ENCODE measurements around the gene DIPK1C.
"Not testable (repeated sequence)": the region's sequence is repeated elsewhere in the genome, so short reads cannot be mapped to it uniquely, and the experiment has no call there.

DIPK1C gene

GRCh38 chr18:74457043-74457724, at the start of gene DIPK1C:
TSS of gene DIPK1C (minus strand) at chr18:74457308. CDS start at chr18:74457259, 49 bp downstream.
- FAIRE-seq (no peak), DNase-seq (ENCODE audit: insufficient read length, low spot score) (no peak)

DNA sequence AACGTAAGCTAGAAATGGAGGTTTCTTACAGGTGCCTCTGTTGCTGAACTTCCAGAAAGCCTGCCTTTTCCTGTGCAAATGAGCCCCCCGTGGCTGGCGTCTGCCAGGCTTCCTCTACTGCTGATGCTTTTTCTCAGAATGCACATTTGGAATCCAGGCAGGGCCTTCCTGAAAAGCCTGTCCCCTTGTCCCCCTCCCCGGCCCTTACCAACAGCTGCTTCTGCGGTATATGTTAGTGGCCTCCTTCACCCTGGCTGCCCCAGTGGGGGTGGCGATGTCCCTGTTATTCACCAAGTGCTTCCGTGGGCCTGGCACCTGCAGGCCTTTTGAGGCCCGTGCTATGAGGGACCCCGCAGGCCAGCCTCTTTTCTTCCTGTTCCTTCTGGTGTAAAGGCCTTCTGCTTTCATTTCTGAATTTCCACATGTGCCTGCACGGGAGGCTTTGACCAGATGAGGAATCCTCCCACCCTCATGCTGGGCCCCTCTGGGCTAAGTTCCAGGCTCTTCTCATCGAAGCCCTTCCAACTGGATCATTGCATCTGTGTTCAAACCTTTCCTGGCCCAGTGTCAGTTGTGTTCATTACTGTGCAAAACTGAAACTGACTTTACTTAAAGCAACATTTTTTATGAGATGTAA, 49.5 kb upstream of the DIPK1C start:
- DNase-seq (ENCODE audit: insufficient read length, low spot score) = no peak
- FAIRE-seq = no peak

DNA sequence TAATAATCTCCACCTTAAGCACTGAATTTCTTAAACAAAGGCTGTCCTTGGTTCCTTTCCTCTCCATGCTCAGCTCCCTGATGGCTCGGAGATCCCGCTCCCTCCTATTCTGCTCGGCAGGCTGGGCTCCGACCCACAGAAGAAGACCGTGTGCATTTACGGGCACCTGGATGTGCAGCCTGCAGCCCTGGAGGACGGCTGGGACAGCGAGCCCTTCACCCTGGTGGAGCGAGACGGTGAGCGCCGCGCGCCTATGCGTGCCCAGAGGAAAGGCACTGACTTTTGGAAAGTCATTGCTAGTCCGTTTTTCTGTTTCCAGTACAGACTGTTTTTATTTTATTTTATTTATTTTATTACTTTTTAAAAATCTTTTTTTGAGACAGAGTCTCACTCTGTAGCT, 48.7 kb upstream of the DIPK1C start:
- FAIRE-seq = no peak
- DNase-seq (ENCODE audit: insufficient read length, low spot score) = no peak

GRCh38 chr18:74503137-74503536, 46.0 kb upstream of the DIPK1C start:
- DNase-seq (ENCODE audit: insufficient read length, low spot score) = no peak
- FAIRE-seq = no peak

- FAIRE-seq (no peak), DNase-seq (ENCODE audit: insufficient read length, low spot score) (no peak)
Observed at GRCh38 chr18:74501386-74501785, 44.3 kb upstream of the DIPK1C start.

GRCh38 chr18:74500774-74501173, 43.7 kb upstream of the DIPK1C start:
- FAIRE-seq = peak; percentile 8
- DNase-seq (ENCODE audit: insufficient read length, low spot score) = not testable (repeated sequence)

DNA sequence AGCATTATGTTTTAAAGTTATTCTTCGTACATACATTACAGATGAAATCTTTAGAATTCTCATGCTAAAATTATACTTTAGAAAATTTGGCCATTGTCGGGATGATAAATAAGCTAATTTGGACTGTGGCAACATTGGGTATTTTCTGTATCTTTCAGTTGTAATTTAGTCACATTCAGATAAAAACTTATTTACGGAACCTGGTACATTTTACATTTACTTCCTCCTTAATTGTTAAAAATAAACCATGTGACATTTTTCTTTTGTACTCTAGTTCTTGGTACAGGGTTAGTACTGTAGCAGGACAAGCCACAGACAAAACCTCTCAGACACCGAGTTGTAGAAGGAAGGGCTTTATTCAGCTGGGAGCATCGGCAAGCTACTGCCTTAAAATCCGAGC, 43.3 kb upstream of the DIPK1C start:
- FAIRE-seq (no peak), DNase-seq (ENCODE audit: insufficient read length, low spot score) (no peak)

- peak; percentile 66 for DNase-seq (ENCODE audit: insufficient read length, low spot score)
- FAIRE-seq = peak; percentile 97
Observed at GRCh38 chr18:74499633-74500032, 42.5 kb upstream of the DIPK1C start.

DNA sequence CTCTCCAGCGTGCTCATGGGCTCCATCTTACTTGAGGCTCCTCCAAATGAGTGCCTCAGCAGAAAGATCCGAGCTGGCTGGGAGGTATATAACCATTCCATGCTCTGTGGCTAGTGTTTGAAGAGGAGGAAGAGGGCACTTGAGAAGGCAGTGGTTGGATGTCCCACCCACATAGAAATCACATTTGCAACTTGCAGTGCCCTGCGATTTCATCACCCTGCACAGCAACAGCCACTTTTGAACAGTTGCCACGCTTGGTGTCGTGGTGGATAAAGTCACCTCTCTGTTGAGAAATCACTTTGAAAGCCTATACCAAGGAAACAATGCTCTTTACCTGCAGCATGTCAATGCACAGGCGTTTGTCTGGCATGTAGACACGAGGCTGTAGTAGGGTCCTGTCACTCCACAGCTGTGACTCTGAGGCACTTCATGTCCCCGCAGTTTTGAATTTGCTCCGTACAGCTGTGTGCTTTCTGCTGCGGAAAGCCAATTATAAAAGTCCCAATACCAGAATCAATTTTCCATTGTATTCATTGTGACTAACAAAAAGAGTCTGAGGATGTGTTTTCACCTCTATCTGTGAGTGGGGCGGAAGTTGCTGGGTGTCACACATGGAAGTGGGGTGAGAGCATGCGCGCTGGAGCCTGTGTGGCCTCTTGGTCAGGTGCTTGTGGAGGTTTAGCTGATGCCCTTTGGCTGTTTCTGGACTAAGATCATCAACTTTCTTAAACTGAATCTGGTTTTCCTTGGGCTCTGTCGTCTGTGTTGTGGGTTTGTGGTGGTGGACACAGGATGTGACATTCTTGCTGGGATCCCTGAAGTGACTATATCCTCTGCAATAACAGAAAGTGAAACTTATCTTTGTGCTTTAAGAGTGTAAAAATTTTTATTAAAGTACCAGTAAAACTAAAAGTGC, 41.9 kb upstream of the DIPK1C start:
- DNase-seq (ENCODE audit: insufficient read length, low spot score) = peak; percentile 47
- peak; percentile 76 for FAIRE-seq

DNA sequence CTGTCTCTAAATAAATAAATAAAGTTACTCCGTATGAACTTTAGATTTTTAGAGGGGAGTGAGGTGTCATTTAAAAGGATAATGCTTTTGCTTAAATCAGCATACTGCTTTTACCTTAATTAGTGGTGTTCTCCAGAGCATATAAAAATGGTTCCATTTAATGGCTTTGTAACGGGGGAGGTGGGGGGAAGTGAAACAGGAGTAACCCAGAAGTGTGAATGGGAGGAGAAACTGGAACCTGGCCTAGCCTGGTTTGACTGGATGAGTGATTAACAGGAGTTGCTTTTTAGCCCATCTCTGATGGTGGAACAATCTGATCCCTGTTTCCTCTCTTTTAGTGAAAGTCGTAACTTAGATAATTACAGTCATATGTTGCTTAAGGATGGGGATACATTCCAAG, 40.7 kb upstream of the DIPK1C start:
- DNase-seq (ENCODE audit: insufficient read length, low spot score) (no peak), FAIRE-seq (no peak)

DNA sequence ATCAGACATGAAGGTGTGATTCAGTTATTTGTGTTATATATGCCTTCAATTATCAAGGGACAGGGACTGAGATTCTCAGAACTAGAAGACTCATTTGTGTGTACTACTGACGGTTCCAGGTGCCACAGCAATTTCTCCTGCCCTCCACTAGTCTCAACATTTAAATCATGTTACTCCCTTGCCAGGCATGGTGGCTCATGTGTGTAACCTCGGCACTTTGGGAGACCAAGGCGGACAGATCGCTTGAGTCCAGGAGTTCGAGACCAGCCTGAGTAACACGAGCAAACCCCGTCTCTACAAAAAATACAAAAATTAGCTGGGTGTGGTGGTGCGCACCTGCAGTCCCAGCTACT, 40.2 kb upstream of the DIPK1C start:
- no peak for DNase-seq (ENCODE audit: insufficient read length, low spot score)
- no peak for FAIRE-seq

- no peak for DNase-seq (ENCODE audit: insufficient read length, low spot score)
- peak; percentile 56 for FAIRE-seq
Observed at GRCh38 chr18:74496508-74497323, 39.6 kb upstream of the DIPK1C start.

GRCh38 chr18:74495581-74496507, 38.7 kb upstream of the DIPK1C start, which contains the start of gene CNDP2:
TSS of gene CNDP2 (plus strand) at chr18:74496363. CDS start at chr18:74499974, 3,611 bp downstream.
- DNase-seq (ENCODE audit: insufficient read length, low spot score) (peak; percentile 73), FAIRE-seq (peak; percentile 98)

GRCh38 chr18:74494514-74494913, 37.4 kb upstream of the DIPK1C start:
- FAIRE-seq (no peak), DNase-seq (ENCODE audit: insufficient read length, low spot score) (no peak)

GRCh38 chr18:74493689-74494088, 36.6 kb upstream of the DIPK1C start:
- DNase-seq (ENCODE audit: insufficient read length, low spot score) (no peak), FAIRE-seq (peak; percentile 73)

DNA sequence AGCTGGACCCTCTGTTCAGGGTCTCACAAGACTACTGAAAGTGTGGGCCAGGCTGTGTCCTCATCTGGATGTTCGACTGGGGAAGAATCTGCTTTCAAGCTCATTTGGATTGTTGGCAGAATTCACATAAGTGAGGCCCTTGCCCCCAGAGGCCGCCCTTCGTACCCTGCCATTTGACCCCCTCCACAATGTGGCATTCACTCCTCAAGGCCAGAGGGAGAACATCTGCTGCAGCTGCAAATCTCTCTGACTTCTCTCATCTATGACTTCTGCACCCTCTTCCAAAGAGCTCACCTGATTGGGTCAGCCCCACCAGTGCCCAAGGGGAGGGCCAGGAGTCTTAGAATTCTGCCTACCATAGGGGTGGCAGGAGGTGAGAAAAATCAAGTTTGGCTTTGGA, 35.2 kb upstream of the DIPK1C start:
- FAIRE-seq = no peak
- DNase-seq (ENCODE audit: insufficient read length, low spot score) = no peak

- DNase-seq (ENCODE audit: insufficient read length, low spot score) = no peak
- FAIRE-seq = no peak
Observed at GRCh38 chr18:74489676-74490075, 32.6 kb upstream of the DIPK1C start.

DNA sequence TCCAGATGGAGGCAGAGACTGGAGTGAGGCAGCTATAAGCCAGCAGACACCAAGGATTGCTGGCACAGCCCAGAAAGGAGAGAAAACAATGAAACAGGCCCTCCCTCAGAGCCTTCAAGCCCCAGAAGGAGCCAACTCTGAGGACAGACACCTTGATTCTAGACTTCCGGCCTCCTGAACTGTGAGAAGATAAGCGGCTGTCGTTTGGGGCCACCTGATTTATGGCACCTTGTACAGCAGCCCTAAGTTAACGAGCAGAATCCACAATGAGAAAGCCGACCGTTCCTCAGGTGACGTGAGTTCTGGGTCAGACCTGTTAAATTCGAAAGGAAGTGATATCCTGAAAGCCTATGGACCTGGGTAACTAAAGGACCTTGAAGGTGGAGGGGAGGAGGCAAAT, 31.8 kb upstream of the DIPK1C start:
- DNase-seq (ENCODE audit: insufficient read length, low spot score) (no peak), FAIRE-seq (no peak)

GRCh38 chr18:74488354-74488753, 31.2 kb upstream of the DIPK1C start:
- DNase-seq (ENCODE audit: insufficient read length, low spot score) (no peak), FAIRE-seq (no peak)
